Testis (tissue), 3 donors: ENCODE data around the gene WDR47. TPM values are rescaled to one million over a fixed set of nuclear protein-coding genes. Genes with fewer than 3 reads are reported as not detected.
"Not testable (repeated sequence)": the region's sequence is repeated elsewhere in the genome, so short reads cannot be mapped to it uniquely, and the experiment has no call there.

Experiments used
- DNase-seq: peaks from one replicate; pipeline ENCODE4 v3.0.0-alpha.2; 2019
- H3K27ac ChIP-seq, 2 donors: fragments of 200-600 bp; sonication (generic); one replicate each; pipeline ENCODE4 v1.5.1; 2019
- H3K27me3 ChIP-seq: fragments of 200-600 bp; sonication (generic); one replicate; pipeline ENCODE4 v1.5.1; 2019
- H3K36me3 ChIP-seq: fragments of 200-600 bp; sonication (generic); one replicate; pipeline ENCODE4 v1.5.1; 2017; ENCODE audit warnings: low read depth; ENCODE audit errors: missing control alignments
- H3K4me1 ChIP-seq: fragments of 200-600 bp; sonication (generic); one replicate; pipeline ENCODE4 v1.5.1; 2019
- H3K4me3 ChIP-seq, 2 donors: fragments of 200-600 bp; sonication (generic); one replicate each; pipeline ENCODE4 v1.5.1; 2017 to 2019
- H3K9me3 ChIP-seq: fragments of 200-600 bp; sonication (generic); one replicate; pipeline ENCODE4 v1.5.1; 2017
- CTCF ChIP-seq, 3 experiments: fragments of 450-650 bp in 2 of 3; fragments of 200-600 bp in 1 of 3; sonication (generic) in 1 of 3; IDR thresholded peaks; one replicate each; pipeline ENCODE4 v1.5.1; 2016 to 2019; ENCODE audit warnings: antibody characterized with exemption in 3 of 3, mild to moderate bottlenecking in 2 of 3, moderate library complexity in 1 of 3
- POLR2A ChIP-seq: fragments of 450-650 bp; IDR thresholded peaks from one replicate; pipeline ENCODE4 v1.6.1; 2017; ENCODE audit warnings: antibody characterized with exemption, mild to moderate bottlenecking, moderate library complexity
- WGBS, 2 donors: methylation state at CpG; one replicate each; pipeline ENCODE4 v1.1.5; 2018; 5-methylcytosine and 5-hydroxymethylcytosine counted together
- intact Hi-C: fragments of 100-400 bp; cut with DNase I; formaldehyde crosslinking; loops from one replicate; pipeline ENCODE4 v1.15.1; 2023; ENCODE audit warnings: low total_unique reads
- polyA plus RNA-seq: library from polyadenylated mRNA; stranded (reverse); fragments of 350-450 nt; fragmentation: Illumina TruSeq; extraction: RNeasy Lipid Tissue Mini Kit (QIAGEN cat#74804); gene quantifications from one replicate; pipeline ENCODE4 v1.2.3, GENCODE V29; 2014; ENCODE audit warnings: low read depth, low replicate concordance; ENCODE audit not compliant: insufficient read depth
- total RNA-seq, 2 donors: library from RNA; depleted of rRNA; stranded (reverse); fragments of >200 nt; gene quantifications; one replicate each; pipeline ENCODE4 v1.2.3, GENCODE V29; 2016

Gene WDR47
- total and polyA plus RNA-seq, 3 donors from 2014 or later = 34.7 to 40.5 (median 40.4) TPM

GRCh38 chr1:109020693-109021257 is 21.1 kb downstream of the WDR47 start:
- H3K27me3 ChIP-seq = no peaks in the 10 kb centered on the region
- no peaks in the 10 kb centered on the region for H3K4me1 ChIP-seq
- TF ChIP-seq CTCF (IDR thresholded peaks at IDR 0.05) = no peak
- no peak for TF ChIP-seq POLR2A
- no peaks in the 10 kb centered on the region for H3K36me3 ChIP-seq
- 74 to 80% methylated on average over 3 of the region's 3 CpGs for WGBS, 2 donors
- H3K9me3 ChIP-seq = no peaks in the 10 kb centered on the region
- H3K27ac ChIP-seq = no peak overlapping the region
- no peak for DNase-seq
- intact Hi-C loops = no loop called here
- no peak overlapping the region for H3K4me3 ChIP-seq

- H3K9me3 ChIP-seq, H3K36me3 ChIP-seq, H3K27me3 ChIP-seq, H3K27ac ChIP-seq, H3K4me1 ChIP-seq, intact Hi-C loops, DNase-seq, H3K4me3 ChIP-seq: not testable (repeated sequence)
- WGBS, 2 donors = 97% methylated on average over 6 of the region's 6 CpGs
Observed at GRCh38 chr1:109017719-109018118, 24.2 kb downstream of the WDR47 start.

- TF ChIP-seq POLR2A = no peak
- TF ChIP-seq CTCF (IDR thresholded peaks at IDR 0.05) = no peak
- no peaks in the 10 kb centered on the region for H3K9me3 ChIP-seq
- H3K27ac ChIP-seq = no peak overlapping the region
- no peaks in the 10 kb centered on the region for H3K36me3 ChIP-seq
- no peak for DNase-seq
- H3K27me3 ChIP-seq = no peaks in the 10 kb centered on the region
- intact Hi-C loops = no loop called here
- 88 to 96% methylated on average over 1 of the region's 1 CpG for WGBS, 2 donors
- no peak overlapping the region for H3K4me3 ChIP-seq
- no peaks in the 10 kb centered on the region for H3K4me1 ChIP-seq
Observed at GRCh38 chr1:109017134-109017533, 24.8 kb downstream of the WDR47 start.

GRCh38 chr1:109011335-109011734 is 30.6 kb downstream of the WDR47 start:
- intact Hi-C loops = no loop called here
- H3K27me3 ChIP-seq = no peaks in the 10 kb centered on the region
- H3K9me3 ChIP-seq = no peaks in the 10 kb centered on the region
- H3K4me1 ChIP-seq = no peaks in the 10 kb centered on the region
- no peak for TF ChIP-seq POLR2A
- no peak for TF ChIP-seq CTCF (IDR thresholded peaks at IDR 0.05)
- DNase-seq = no peak
- 88 to 89% methylated on average over 7 of the region's 7 CpGs for WGBS, 2 donors
- no peak overlapping the region for H3K4me3 ChIP-seq
- H3K36me3 ChIP-seq = no peaks in the 10 kb centered on the region
- H3K27ac ChIP-seq = no peak overlapping the region

GRCh38 chr1:108996622-108997021 is 45.3 kb downstream of the WDR47 start:
- not testable (repeated sequence) for DNase-seq, H3K4me3 ChIP-seq
- WGBS, 2 donors = 88 to 98% methylated on average over 3 of the region's 3 CpGs

GRCh38 chr1:108983114-108983513 is 58.8 kb downstream of the WDR47 start:
- no peaks in the 10 kb centered on the region for H3K4me1 ChIP-seq
- no peak overlapping the region for H3K4me3 ChIP-seq
- H3K9me3 ChIP-seq = no peaks in the 10 kb centered on the region
- DNase-seq = no peak
- H3K27ac ChIP-seq = no peak overlapping the region
- 80 to 83% methylated on average over 4 of the region's 4 CpGs for WGBS, 2 donors
- TF ChIP-seq POLR2A (no peak), CTCF (IDR thresholded peaks at IDR 0.05) (no peak)
- no peaks in the 10 kb centered on the region for H3K27me3 ChIP-seq
- H3K36me3 ChIP-seq = no peaks in the 10 kb centered on the region
- intact Hi-C loops = no loop called here

More at GRCh38 chr1:108996622-108997021, 45.3 kb downstream of the WDR47 start:
- H3K9me3 ChIP-seq, H3K27ac ChIP-seq, H3K36me3 ChIP-seq, H3K4me1 ChIP-seq, intact Hi-C loops, H3K27me3 ChIP-seq: not testable (repeated sequence)
